22Rv1 (cell line): Measurements from ENCODE around the gene ERI2.

Source experiments
- H3K27ac ChIP-seq: fragments of 450-650 bp; 2 replicates; pipeline ENCODE4 v1.5.1; 2017
- CTCF ChIP-seq: fragments of 450-650 bp; IDR thresholded peaks from 2 replicates; pipeline ENCODE4 v1.5.1; 2017; ENCODE audit warnings: mild to moderate bottlenecking
- ZFX ChIP-seq: fragments of 450-650 bp; IDR thresholded peaks from 2 replicates; pipeline ENCODE4 v1.6.1; 2017; ENCODE audit warnings: antibody characterized with exemption, borderline replicate concordance

ERI2 gene

GRCh38 chr16:20838240-20838639 lies 32.0 kb upstream of the ERI2 start:
- no peak overlapping the region for H3K27ac ChIP-seq
- TF ChIP-seq ZFX = no peak
- no peak for TF ChIP-seq CTCF

- no peak for TF ChIP-seq ZFX
- no peak for TF ChIP-seq CTCF
- H3K27ac ChIP-seq = no peak overlapping the region
Measured at GRCh38 chr16:20833086-20833485, 26.8 kb upstream of the ERI2 start.

- no peak for TF ChIP-seq CTCF
- no peak for TF ChIP-seq ZFX
- no peak overlapping the region for H3K27ac ChIP-seq
Measured at GRCh38 chr16:20830372-20830771, 24.1 kb upstream of the ERI2 start.

GRCh38 chr16:20829536-20829935 lies 23.3 kb upstream of the ERI2 start:
- TF ChIP-seq ZFX = no peak
- no peak for TF ChIP-seq CTCF
- no peak overlapping the region for H3K27ac ChIP-seq

GRCh38 chr16:20826039-20826566 lies 19.8 kb upstream of the ERI2 start:
- TF ChIP-seq CTCF (no peak), ZFX (no peak)
- no peak overlapping the region for H3K27ac ChIP-seq

GRCh38 chr16:20822521-20823325 lies 16.5 kb upstream of the ERI2 start:
- no peak for TF ChIP-seq CTCF
- TF ChIP-seq ZFX = no peak
- no peak overlapping the region for H3K27ac ChIP-seq

- no peak for TF ChIP-seq CTCF
- TF ChIP-seq ZFX = no peak
- no peak overlapping the region for H3K27ac ChIP-seq
Measured at GRCh38 chr16:20821682-20822081, 15.4 kb upstream of the ERI2 start.
